ENCODE data around the gene FOXRED2. TPM values are rescaled to one million over a fixed set of nuclear protein-coding genes. Genes with fewer than 3 reads are reported as not detected.
A peak's percentile ranks its signal among the peaks of the same experiment; 100 is the strongest.
"Not testable (repeated sequence)": the region's sequence is repeated elsewhere in the genome, so short reads cannot be mapped to it uniquely, and the experiment has no call there.

The FOXRED2 gene
- polyA plus RNA-seq (2013, experiment 1 of 2; ENCODE audit: insufficient read length), result 8.0 TPM
- polyA plus RNA-seq (2013, experiment 2 of 2; ENCODE audit: insufficient read length), result 8.1 TPM

- peak; percentile 84 for DNase-seq
Measured at GRCh38 chr22:36506637-36507517, at the start of gene FOXRED2. FOXRED2 (minus strand) TSS chr22:36507040; CDS start chr22:36506422, 618 bp downstream.

GRCh38 chr22:36554098-36554497 lies 47.3 kb upstream of the FOXRED2 start:
- no peak for DNase-seq

GRCh38 chr22:36552289-36552688 lies 45.4 kb upstream of the FOXRED2 start:
- no peak for DNase-seq

- DNase-seq, result no peak
Measured at GRCh38 chr22:36550701-36551495, 44.1 kb upstream of the FOXRED2 start.

GRCh38 chr22:36549033-36549432 lies 42.2 kb upstream of the FOXRED2 start:
- DNase-seq, result no peak

- DNase-seq, result no peak
Measured at GRCh38 chr22:36548606-36549005, 41.8 kb upstream of the FOXRED2 start.

- peak; percentile 57 for DNase-seq
Measured at GRCh38 chr22:36546932-36547331, 40.1 kb upstream of the FOXRED2 start.

GRCh38 chr22:36546092-36546804 lies 39.4 kb upstream of the FOXRED2 start:
- DNase-seq, result peak; percentile 65

- peak; percentile 51 for DNase-seq
Measured at GRCh38 chr22:36544107-36544620, 37.3 kb upstream of the FOXRED2 start.

GRCh38 chr22:36541831-36542411 lies 35.1 kb upstream of the FOXRED2 start:
- DNase-seq, result peak; percentile 78

- peak; percentile 20 for DNase-seq
Measured at GRCh38 chr22:36540867-36541642, 34.2 kb upstream of the FOXRED2 start.

GRCh38 chr22:36538529-36538928 lies 31.7 kb upstream of the FOXRED2 start:
- peak; percentile 24 for DNase-seq

- DNase-seq, result no peak
Measured at GRCh38 chr22:36536717-36537116, 29.9 kb upstream of the FOXRED2 start.

GRCh38 chr22:36533320-36533719 lies 26.5 kb upstream of the FOXRED2 start:
- DNase-seq, result not testable (repeated sequence)

- no peak for DNase-seq
Measured at GRCh38 chr22:36532466-36532865, 25.6 kb upstream of the FOXRED2 start.

GRCh38 chr22:36528795-36529751 lies 22.2 kb upstream of the FOXRED2 start, which contains the start of gene EIF3D:
EIF3D (minus strand) TSS chr22:36529166; CDS start chr22:36526121, 3,045 bp downstream.
- peak; percentile 100 for DNase-seq

- DNase-seq, result no peak
Measured at GRCh38 chr22:36528341-36528740, 21.5 kb upstream of the FOXRED2 start.

GRCh38 chr22:36522662-36523061 lies 15.8 kb upstream of the FOXRED2 start:
- DNase-seq, result no peak

GRCh38 chr22:36520423-36520822 lies 13.6 kb upstream of the FOXRED2 start:
- no peak for DNase-seq

- DNase-seq, result not testable (repeated sequence)
Measured at GRCh38 chr22:36519906-36520305, 13.1 kb upstream of the FOXRED2 start.

All from fibroblast of skin of scalp (primary cell).